Thymus (tissue), 11 donors: ENCODE data around the gene BAZ1B. TPM values are rescaled to one million over a fixed set of nuclear protein-coding genes. Genes with fewer than 3 reads are reported as not detected.
A peak's percentile ranks its signal among the peaks of the same experiment; 100 is the strongest.

Experiments
- DNase-seq, 9 donors: peaks; one replicate each; pipeline ENCODE4 v3.0.0-alpha.2; 2013; ENCODE audit warnings: low spot score in 9 of 9, low read depth in 6 of 9, missing footprints in 1 of 9
- H3K27ac ChIP-seq, 2 donors: one replicate each; pipeline ENCODE4 v1.5.1; 2013; ENCODE audit warnings: control low read depth in 1 of 2, low read depth in 1 of 2, low read length in 1 of 2, mild to moderate bottlenecking in 1 of 2, moderate library complexity in 1 of 2
- H3K27me3 ChIP-seq, 2 donors: one replicate each; pipeline ENCODE4 v1.5.1; 2013; ENCODE audit warnings: low read length in 1 of 2; ENCODE audit not compliant: control insufficient read depth in 2 of 2, insufficient read depth in 1 of 2
- H3K36me3 ChIP-seq, 2 donors: one replicate each; pipeline ENCODE4 v1.5.1; 2013; ENCODE audit warnings: low read length in 1 of 2, mild to moderate bottlenecking in 1 of 2, moderate library complexity in 1 of 2; ENCODE audit not compliant: control insufficient read depth in 2 of 2, insufficient read depth in 2 of 2
- H3K4me1 ChIP-seq, 2 donors: one replicate each; pipeline ENCODE4 v1.5.1; 2013; ENCODE audit warnings: low read length in 2 of 2; ENCODE audit not compliant: control insufficient read depth in 2 of 2, insufficient read depth in 2 of 2
- H3K4me3 ChIP-seq, 2 donors: one replicate each; pipeline ENCODE4 v1.5.1; 2013; ENCODE audit warnings: low read length in 2 of 2, control low read depth in 1 of 2, mild to moderate bottlenecking in 1 of 2
- H3K9me3 ChIP-seq, 2 donors: one replicate each; pipeline ENCODE4 v1.5.1; 2013; ENCODE audit warnings: low read length in 1 of 2, mild to moderate bottlenecking in 1 of 2; ENCODE audit not compliant: control insufficient read depth in 2 of 2, insufficient read depth in 1 of 2
- WGBS: extraction: QIAGEN DNeasy Blood & Tissue Kit; methylation state at CpG from one replicate; pipeline ENCODE4 v1.1.7; 2013; 5-methylcytosine and 5-hydroxymethylcytosine counted together
- polyA plus RNA-seq: library from polyadenylated mRNA; stranded (reverse); fragments of 200-250 nt; gene quantifications from one replicate; pipeline ENCODE4 v1.2.3, GENCODE V29; 2013
- total RNA-seq: library from RNA; stranded (reverse); fragments of 120-200 nt; gene quantifications from one replicate; pipeline ENCODE4 v1.2.4, GENCODE V29; 2013
- donor health status: healthy.

Gene BAZ1B
- total and polyA plus RNA-seq, 2 donors: 18.7 to 50.1 TPM

DNA sequence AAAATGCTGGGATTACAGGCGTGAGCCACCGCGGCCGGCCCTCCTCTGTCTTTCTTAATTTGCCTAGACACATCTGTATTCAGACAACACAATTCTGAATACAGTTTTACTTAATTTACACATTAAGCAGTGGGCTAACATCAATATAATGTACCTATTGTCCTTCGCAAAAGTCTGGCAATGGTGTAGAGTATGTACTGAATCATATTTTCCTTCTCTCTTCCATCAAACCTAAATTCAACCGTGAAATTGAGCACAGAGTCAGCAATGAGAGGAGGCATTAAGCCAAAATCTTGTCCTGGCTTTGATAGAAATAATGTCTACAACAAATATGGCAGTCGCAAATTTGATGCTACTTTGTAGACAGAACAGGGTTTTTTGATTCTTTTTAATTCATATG, 58.1 kb downstream of the BAZ1B start:
- no peak for DNase-seq
- 96% methylated on average over 7 of the region's 7 CpGs for WGBS
- no peaks in the 10 kb centered on the region for H3K9me3 ChIP-seq
- no peaks in the 10 kb centered on the region for H3K27me3 ChIP-seq
- H3K27ac ChIP-seq: no peak overlapping the region
- H3K36me3 ChIP-seq: peaks cover 57 to 89% of the 10 kb centered on the region in 2 donors
- no peaks in the 10 kb centered on the region for H3K4me1 ChIP-seq
- H3K4me3 ChIP-seq: no peak overlapping the region

GRCh38 chr7:73463260-73463659, 58.8 kb downstream of the BAZ1B start:
- Histone ChIP-seq H3K4me1 (no peaks in the 10 kb centered on the region), H3K4me3 (no peak overlapping the region), H3K27me3 (no peaks in the 10 kb centered on the region), H3K36me3 (peaks cover 58 to 87% of the 10 kb centered on the region in 2 donors), H3K27ac (no peak overlapping the region), H3K9me3 (no peaks in the 10 kb centered on the region)
- DNase-seq: no peak
- WGBS: over 99% methylated on average over 3 of the region's 3 CpGs

DNA sequence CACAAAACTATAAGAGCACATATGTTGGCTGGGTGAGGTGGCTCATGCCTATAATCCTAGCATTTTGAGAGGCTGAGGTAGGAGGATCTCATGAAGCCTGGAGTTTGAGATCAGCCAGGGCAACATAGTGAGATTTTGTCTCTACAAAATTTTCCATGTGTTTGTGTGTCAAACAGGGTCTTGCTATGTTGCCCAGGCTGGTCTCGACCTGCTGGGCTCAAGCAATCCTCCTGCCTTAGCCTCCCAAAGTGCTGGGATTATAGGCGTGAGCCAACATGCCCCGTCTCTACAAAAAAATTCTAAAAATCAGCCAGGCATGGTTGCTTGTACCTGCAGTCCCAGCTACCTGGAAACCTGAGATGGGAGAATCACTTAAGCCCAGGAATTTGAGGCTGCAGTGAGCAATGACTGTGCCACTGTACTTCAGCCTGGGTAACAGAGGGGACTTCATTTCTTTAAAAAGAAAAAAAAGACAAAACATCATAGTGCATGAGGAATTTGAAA, 60.3 kb downstream of the BAZ1B start:
- no peak overlapping the region for H3K27ac ChIP-seq
- 97% methylated on average over 3 of the region's 3 CpGs for WGBS
- H3K36me3 ChIP-seq: peaks cover 62 to 87% of the 10 kb centered on the region in 2 donors
- H3K4me3 ChIP-seq: no peak overlapping the region
- H3K4me1 ChIP-seq: no peaks in the 10 kb centered on the region
- no peaks in the 10 kb centered on the region for H3K27me3 ChIP-seq
- H3K9me3 ChIP-seq: no peaks in the 10 kb centered on the region
- DNase-seq: no peak

DNA sequence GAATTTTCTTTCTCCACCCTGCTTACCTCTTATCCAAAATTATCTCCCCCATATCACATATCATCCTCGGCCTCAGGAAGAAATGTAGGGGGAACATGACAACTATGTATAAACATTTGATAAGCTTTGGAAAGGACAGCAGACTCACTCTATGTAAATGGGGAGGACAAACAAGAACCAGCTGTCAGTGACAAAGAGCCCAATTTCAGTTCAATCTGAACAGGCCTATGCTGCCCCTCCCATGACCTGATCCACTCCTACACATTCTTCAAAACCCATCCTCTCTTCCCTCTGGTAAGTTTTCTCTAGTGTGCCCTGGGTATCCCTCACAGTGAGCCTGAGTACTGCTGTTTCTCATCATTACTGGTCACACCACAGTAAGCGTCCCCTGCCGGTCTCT, 67.7 kb downstream of the BAZ1B start:
- H3K36me3 ChIP-seq: peaks cover 55 to 90% of the 10 kb centered on the region in 2 donors

GRCh38 chr7:73452999-73453635, 69.0 kb downstream of the BAZ1B start:
- 81% methylated on average over 2 of the region's 2 CpGs for whole genome bisulfite sequencing
- Histone ChIP-seq H3K27me3 (no peaks in the 10 kb centered on the region), H3K9me3 (no peaks in the 10 kb centered on the region), H3K4me3 (no peak overlapping the region), H3K27ac (no peak overlapping the region), H3K4me1 (no peaks in the 10 kb centered on the region), H3K36me3 (peaks cover 55 to 93% of the 10 kb centered on the region in 2 donors)
- DNase-seq: no peak

More for the DNA sequence above, 67.7 kb downstream of the BAZ1B start:
- WGBS: 98% methylated on average over 3 of the region's 3 CpGs
- H3K27me3 ChIP-seq: no peaks in the 10 kb centered on the region
- H3K4me1 ChIP-seq: no peaks in the 10 kb centered on the region
- no peak for DNase-seq
- H3K9me3 ChIP-seq: no peaks in the 10 kb centered on the region
- H3K4me3 ChIP-seq: no peak overlapping the region
- H3K27ac ChIP-seq: no peak overlapping the region

GRCh38 chr7:73451780-73452398, 70.2 kb downstream of the BAZ1B start:
- no peaks in the 10 kb centered on the region for H3K9me3 ChIP-seq
- H3K36me3 ChIP-seq: peaks cover 55 to 92% of the 10 kb centered on the region in 2 donors
- H3K27ac ChIP-seq: no peak overlapping the region
- peak in 8 of 9 donors; percentile 31 to 71 (median 44) for DNase-seq
- H3K4me3 ChIP-seq: no peak overlapping the region
- no peaks in the 10 kb centered on the region for H3K4me1 ChIP-seq
- H3K27me3 ChIP-seq: no peaks in the 10 kb centered on the region
- 75% methylated on average over 5 of the region's 5 CpGs for WGBS

- Histone ChIP-seq H3K27me3 (no peaks in the 10 kb centered on the region), H3K4me3 (no peak overlapping the region), H3K27ac (no peak overlapping the region), H3K4me1 (no peaks in the 10 kb centered on the region), H3K36me3 (peaks cover 68 to 93% of the 10 kb centered on the region in 2 donors), H3K9me3 (no peaks in the 10 kb centered on the region)
- 97% methylated on average over 5 of the region's 5 CpGs for WGBS
- no peak for DNase-seq
Observed at GRCh38 chr7:73449422-73449821, 72.7 kb downstream of the BAZ1B start.

- 97% methylated on average over 4 of the region's 4 CpGs for WGBS
Observed at GRCh38 chr7:73448609-73449008, 73.5 kb downstream of the BAZ1B start.

GRCh38 chr7:73447121-73447733, 74.9 kb downstream of the BAZ1B start:
- no peaks in the 10 kb centered on the region for H3K4me1 ChIP-seq
- DNase-seq: no peak
- H3K27ac ChIP-seq: no peak overlapping the region
- H3K9me3 ChIP-seq: no peaks in the 10 kb centered on the region
- H3K4me3 ChIP-seq: no peak overlapping the region
- H3K27me3 ChIP-seq: no peaks in the 10 kb centered on the region
- 98% methylated on average over 5 of the region's 5 CpGs for WGBS
- H3K36me3 ChIP-seq: peaks cover 84 to 97% of the 10 kb centered on the region in 2 donors

More at GRCh38 chr7:73448609-73449008, 73.5 kb downstream of the BAZ1B start:
- Histone ChIP-seq H3K27ac (no peak overlapping the region), H3K36me3 (peaks cover 72 to 94% of the 10 kb centered on the region in 2 donors), H3K4me3 (no peak overlapping the region), H3K27me3 (no peaks in the 10 kb centered on the region), H3K9me3 (no peaks in the 10 kb centered on the region), H3K4me1 (no peaks in the 10 kb centered on the region)
- DNase-seq: no peak
